ENCODE measurements around the gene DDX20. TPM values are rescaled to one million over a fixed set of nuclear protein-coding genes. Genes with fewer than 3 reads are reported as not detected.

The DDX20 gene
- total RNA-seq, 1 experiment from 2014 or later: 8.4 TPM

DNA sequence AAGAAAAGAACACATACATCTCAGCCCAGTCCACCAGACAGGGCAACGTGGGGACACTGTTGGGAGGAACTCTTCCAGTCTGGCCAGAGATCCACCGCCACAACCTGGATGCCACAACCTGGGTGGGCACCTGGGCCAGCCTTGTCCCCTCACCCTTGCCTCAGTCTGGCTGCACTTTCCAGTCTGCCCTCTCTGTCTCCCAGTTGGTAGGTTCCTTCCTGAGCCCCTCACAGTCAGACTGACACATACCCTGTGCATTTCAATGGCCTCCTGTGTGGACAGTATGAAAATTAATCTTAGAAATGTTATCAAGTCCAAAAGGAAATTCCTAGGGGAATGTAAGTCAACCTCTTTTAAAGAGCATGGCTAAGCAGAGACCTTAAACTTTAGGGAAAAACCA is 49.5 kb downstream of the DDX20 start:
- TF ChIP-seq CTCF (conservative IDR thresholded peaks at IDR 0.05): no peak
- no peak for TF ChIP-seq EZH2 (IDR thresholded peaks at IDR 0.05; ENCODE audit: low read depth)
- Histone ChIP-seq H3K27ac (no peak overlapping the region), H3K4me3 (no peak overlapping the region), H3F3A (ENCODE audit: insufficient read depth, low read depth) (no peaks in the 10 kb centered on the region), H3K36me3 (ENCODE audit: low read depth) (no peaks in the 10 kb centered on the region), H3K4me2 (no peak overlapping the region), H3K27me3 (ENCODE audit: insufficient read depth, low read depth) (peaks cover 97% of the 10 kb centered on the region), H3K79me2 (ENCODE audit: low read depth) (no peaks in the 10 kb centered on the region), H2AFZ (no peak overlapping the region), H4K20me1 (ENCODE audit: insufficient read depth) (no peaks in the 10 kb centered on the region), H3K4me1 (replicated peaks; ENCODE audit: insufficient read depth) (no peaks in the 10 kb centered on the region), H3K9me2 (ENCODE audit: insufficient read depth) (no peaks in the 10 kb centered on the region), H3K9me3 (ENCODE audit: insufficient read depth, low read depth) (no peaks in the 10 kb centered on the region)
- intact Hi-C loops (cut with micrococcal nuclease; ENCODE audit: unreplicated experiment): no loop called here
- BruUV-seq (replicated peaks): no TSS peak
- POLR2A ChIA-PET (ENCODE audit: unreplicated experiment): no interaction called here
- no peak for DNase-seq
- CTCF ChIA-PET: no interaction called here

GRCh38 chr1:111811891-111812290 is 56.2 kb downstream of the DDX20 start:
- intact Hi-C loops (cut with micrococcal nuclease; ENCODE audit: unreplicated experiment): no loop called here
- H3K36me3 ChIP-seq (ENCODE audit: low read depth): no peaks in the 10 kb centered on the region
- H3K4me2 ChIP-seq: no peak overlapping the region
- no TSS peak for BruUV-seq (replicated peaks)
- TF ChIP-seq CTCF (conservative IDR thresholded peaks at IDR 0.05): no peak
- TF ChIP-seq EZH2 (IDR thresholded peaks at IDR 0.05; ENCODE audit: low read depth): no peak
- no peak overlapping the region for H2AFZ ChIP-seq
- no peaks in the 10 kb centered on the region for H3K9me2 ChIP-seq (ENCODE audit: insufficient read depth)
- no peak for DNase-seq
- CTCF ChIA-PET: no interaction called here
- no peak overlapping the region for H3K27ac ChIP-seq
- H3F3A ChIP-seq (ENCODE audit: insufficient read depth, low read depth): no peaks in the 10 kb centered on the region
- H3K4me1 ChIP-seq (replicated peaks; ENCODE audit: insufficient read depth): no peaks in the 10 kb centered on the region
- 0 out of 2 replicates have a peak, but pooled peaks cover 1% of the 10 kb centered on the region for H4K20me1 ChIP-seq (ENCODE audit: insufficient read depth)
- no peak overlapping the region for H3K4me3 ChIP-seq
- no peaks in the 10 kb centered on the region for H3K9me3 ChIP-seq (ENCODE audit: insufficient read depth, low read depth)
- POLR2A ChIA-PET (ENCODE audit: unreplicated experiment): no interaction called here
- H3K79me2 ChIP-seq (ENCODE audit: low read depth): no peaks in the 10 kb centered on the region
- H3K27me3 ChIP-seq (ENCODE audit: insufficient read depth, low read depth): peaks cover 99% of the 10 kb centered on the region

- Histone ChIP-seq H3K9me2 (ENCODE audit: insufficient read depth) (no peaks in the 10 kb centered on the region), H3K27me3 (ENCODE audit: insufficient read depth, low read depth) (peaks cover 99% of the 10 kb centered on the region), H3K36me3 (ENCODE audit: low read depth) (no peaks in the 10 kb centered on the region), H3K27ac (no peak overlapping the region), H3K4me1 (replicated peaks; ENCODE audit: insufficient read depth) (no peaks in the 10 kb centered on the region), H3F3A (ENCODE audit: insufficient read depth, low read depth) (no peaks in the 10 kb centered on the region), H2AFZ (no peak overlapping the region), H3K4me3 (no peak overlapping the region), H3K9me3 (ENCODE audit: insufficient read depth, low read depth) (no peaks in the 10 kb centered on the region), H3K79me2 (ENCODE audit: low read depth) (no peaks in the 10 kb centered on the region), H4K20me1 (ENCODE audit: insufficient read depth) (0 out of 2 replicates have a peak, but pooled peaks cover 4% of the 10 kb centered on the region), H3K4me2 (no peak overlapping the region)
- DNase-seq: no peak
- TF ChIP-seq CTCF (conservative IDR thresholded peaks at IDR 0.05) (no peak), EZH2 (IDR thresholded peaks at IDR 0.05; ENCODE audit: low read depth) (no peak)
- POLR2A ChIA-PET (ENCODE audit: unreplicated experiment): no interaction called here
- intact Hi-C loops (cut with micrococcal nuclease; ENCODE audit: unreplicated experiment): no loop called here
- no TSS peak for BruUV-seq (replicated peaks)
- CTCF ChIA-PET: no interaction called here
Measured at GRCh38 chr1:111812306-111812705, 56.6 kb downstream of the DDX20 start.

Data from PC-9 (cell line).